ENCODE results near the gene FES.

GRCh38 chr15:90834626-90835025, 49.7 kb upstream of the FES start:
- TF ChIP-seq MXI1 (conservative IDR thresholded peaks at IDR 0.05; ENCODE audit: poor library complexity, severe bottlenecking) (no peak), SMC3 (conservative IDR thresholded peaks at IDR 0.05; ENCODE audit: poor library complexity) (no peak)
